GM19467 (cell line): ENCODE results near the gene MDH1.

ENCODE experiments used
- ATAC-seq: cut with Tn5 transposase; IDR thresholded peaks from one replicate; pipeline ENCODE4 v1.9.1; 2021; ENCODE audit warnings: mild to moderate bottlenecking, moderate library complexity; ENCODE audit not compliant: unreplicated experiment

Gene MDH1

DNA sequence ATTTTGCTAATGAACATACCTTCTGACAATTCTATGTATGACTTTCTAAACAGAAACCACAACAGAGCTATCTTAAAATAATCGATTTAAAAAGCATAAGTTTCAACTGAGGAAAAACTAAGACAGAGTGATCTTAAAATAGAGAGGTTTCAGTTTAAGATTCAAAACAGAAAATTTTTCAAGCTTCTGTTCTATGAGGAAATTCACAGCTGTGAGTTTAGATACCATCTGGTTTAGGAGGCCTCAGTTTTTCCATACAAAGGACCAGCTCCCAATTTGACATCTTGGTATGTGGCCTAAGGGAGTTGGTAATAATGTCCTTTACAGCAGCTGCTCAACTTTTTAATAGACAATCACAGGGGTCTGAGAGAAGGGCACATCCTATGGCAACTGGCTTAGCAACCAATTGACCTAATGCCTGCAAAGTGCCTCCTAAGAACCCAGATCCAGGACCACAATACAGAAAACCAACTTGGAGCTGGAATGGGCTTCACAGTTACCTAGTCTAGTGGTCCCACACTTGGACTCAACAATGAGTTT is 39.7 kb downstream of the MDH1 start:
- ATAC-seq: no peak

DNA sequence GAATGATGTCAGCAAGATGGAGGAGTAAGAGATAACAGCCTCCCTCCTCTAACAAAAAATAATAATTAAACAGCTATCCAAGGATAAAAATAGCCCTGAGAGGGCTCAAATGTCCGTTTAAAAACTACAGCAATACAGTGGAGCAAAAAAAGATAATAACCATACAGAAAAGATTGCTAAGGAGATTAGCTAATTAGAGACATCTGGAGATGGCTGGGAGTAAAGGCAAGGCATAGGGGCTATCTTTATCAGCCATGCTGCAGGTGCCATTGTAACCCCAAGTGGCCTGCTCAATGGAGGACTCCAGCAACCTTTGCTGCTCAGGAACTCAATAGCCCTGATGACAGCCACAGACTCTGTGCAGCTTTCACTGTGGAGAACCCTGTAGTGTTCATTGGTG is 42.7 kb downstream of the MDH1 start:
- ATAC-seq: no peak

DNA sequence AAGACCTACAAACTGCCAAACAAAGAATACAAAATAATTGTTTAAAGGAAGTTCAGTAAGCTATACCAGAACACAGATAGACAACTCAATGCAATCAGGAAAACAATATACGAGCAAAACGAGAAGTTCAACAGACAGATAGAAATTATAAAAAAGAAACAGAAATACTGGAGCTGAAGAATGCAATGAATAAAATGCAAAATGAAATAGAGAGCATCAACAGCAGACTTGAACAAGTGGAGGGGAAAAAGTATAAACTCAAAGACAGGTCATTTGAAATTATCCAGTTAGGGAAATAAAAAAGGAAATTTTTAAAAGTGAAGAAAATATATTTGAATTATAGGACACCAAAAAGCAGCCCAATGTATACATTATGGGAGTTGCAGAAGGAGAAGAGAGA is 43.6 kb downstream of the MDH1 start:
- no peak for ATAC-seq

DNA sequence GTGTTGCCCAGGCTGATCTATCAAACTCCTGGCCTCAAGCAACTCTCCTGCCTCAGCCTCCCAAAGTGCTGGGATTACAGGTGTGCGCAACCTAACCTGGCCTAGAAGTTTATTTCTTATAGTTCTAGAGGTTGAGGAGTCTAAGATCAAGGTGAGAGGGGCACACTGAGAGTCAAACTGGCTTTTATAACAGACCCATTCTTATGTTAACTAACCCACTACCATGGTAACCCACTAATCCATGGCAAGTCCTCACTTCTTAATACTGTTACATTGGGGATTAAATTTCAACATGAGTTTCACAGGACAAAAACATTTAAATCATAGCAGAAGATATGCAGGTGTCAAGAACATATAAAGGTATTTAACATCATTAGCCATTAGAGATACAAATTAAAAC is 50.6 kb downstream of the MDH1 start:
- ATAC-seq: no peak

DNA sequence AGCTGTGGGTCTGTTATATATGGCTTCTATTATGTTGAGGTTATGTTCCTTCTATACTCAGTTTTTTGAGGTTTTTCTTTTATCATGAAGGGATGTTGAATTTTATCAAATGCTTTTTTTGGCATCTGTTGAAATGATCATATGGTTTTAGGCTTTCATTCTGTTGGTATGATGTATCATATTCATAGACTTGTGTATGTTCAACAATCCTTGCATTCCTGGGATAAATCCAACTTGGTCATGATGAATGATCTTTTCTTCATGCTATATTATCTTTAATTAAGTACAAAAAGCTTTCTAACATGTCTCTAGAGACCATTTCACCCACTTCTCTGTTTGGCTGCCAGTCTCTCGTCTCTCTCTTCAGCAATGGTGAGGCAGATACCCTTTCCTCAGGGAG is 54.2 kb downstream of the MDH1 start:
- ATAC-seq: no peak

DNA sequence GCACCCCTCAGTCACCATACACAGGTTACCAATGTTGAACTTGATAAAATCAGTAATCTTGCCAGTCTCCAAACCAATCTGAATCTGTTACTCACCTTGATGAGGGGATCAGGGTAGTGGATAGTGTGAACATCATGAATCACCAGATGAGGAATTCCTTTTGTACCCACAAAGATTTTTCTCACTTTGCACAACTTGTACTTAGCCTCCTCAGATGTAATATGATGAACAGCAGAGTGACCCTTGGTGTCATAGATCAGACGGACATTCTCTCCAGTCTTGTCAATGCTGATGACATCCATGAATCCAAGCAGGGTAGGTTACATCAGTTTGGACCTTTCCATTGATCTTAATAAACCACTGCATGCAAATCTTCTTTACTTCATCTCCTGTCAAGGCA is 54.7 kb downstream of the MDH1 start:
- ATAC-seq: no peak

DNA sequence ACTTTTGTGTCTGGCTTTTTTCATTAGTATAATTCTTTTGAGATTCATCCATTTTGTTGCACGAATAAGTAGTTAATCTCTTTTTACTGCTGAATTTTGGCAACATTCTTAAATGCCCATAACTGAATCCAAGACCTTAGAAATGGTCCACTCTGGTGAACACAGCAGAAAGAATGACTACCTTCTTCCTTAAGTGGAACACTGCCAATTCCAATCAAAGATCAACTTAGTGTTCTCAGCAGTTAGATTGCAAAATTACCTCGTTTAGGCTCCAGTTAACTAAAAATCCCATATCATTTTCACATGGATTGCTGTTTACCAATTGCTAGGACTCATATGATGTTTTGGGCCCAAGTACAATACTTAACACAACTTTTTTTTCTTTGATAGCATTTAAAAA is 59.9 kb downstream of the MDH1 start:
- ATAC-seq: no peak

DNA sequence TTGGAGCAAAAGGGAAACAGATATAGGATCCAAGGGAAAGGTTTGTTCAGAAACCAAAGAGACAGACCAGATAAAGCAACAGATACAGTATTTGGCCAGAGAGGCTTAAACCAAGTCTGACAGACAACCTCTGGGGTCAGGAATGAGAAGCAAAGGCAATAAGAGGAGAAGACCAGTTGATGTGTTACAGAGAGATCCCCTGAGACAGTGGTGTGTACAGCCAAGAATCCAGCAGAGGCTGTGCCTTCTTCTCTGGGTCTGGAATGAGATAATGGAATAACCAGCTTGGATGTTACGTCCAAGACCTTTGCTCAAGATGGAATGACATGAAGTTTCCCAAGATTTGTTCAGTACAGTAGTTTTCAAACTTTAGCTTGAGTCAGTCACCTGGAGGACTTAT is 61.1 kb downstream of the MDH1 start:
- ATAC-seq: no peak

DNA sequence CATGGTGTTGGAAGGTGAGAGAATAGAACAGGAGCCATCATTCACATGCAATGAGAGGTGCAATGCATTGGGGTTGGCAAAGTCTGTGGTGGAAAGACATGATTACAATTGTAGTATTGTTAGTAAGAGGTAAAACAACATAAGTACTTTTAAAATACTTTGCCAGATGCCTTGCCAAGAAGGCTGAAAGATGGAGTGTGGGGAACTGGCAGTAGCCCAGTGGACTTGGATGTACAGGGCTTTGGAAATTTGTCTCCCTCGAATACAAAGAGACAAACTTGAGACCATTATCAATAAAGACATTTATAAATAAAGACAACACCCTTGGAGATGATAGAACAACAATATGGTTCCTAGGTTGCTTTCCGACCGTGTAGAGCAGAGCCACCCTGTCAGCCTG is 62.0 kb downstream of the MDH1 start:
- no peak for ATAC-seq

DNA sequence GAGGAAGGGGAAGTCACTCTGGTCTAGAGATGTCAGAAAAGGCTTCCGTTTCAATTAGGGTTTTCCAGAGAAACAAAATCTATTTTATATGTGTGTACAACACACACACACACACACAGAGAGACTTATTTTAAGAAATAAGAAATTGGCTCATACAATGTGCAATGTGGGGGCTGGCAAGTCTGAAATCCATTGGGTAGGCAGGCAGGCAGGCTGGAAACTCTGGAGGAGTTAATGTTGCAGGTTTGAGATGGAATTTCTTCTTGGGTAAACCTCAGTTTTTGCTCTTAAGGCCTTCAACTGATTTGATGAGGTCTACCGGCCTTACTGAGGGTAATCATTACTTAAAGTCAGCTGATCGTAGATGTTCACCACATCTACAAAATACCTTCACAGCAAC is 62.6 kb downstream of the MDH1 start:
- no peak for ATAC-seq

DNA sequence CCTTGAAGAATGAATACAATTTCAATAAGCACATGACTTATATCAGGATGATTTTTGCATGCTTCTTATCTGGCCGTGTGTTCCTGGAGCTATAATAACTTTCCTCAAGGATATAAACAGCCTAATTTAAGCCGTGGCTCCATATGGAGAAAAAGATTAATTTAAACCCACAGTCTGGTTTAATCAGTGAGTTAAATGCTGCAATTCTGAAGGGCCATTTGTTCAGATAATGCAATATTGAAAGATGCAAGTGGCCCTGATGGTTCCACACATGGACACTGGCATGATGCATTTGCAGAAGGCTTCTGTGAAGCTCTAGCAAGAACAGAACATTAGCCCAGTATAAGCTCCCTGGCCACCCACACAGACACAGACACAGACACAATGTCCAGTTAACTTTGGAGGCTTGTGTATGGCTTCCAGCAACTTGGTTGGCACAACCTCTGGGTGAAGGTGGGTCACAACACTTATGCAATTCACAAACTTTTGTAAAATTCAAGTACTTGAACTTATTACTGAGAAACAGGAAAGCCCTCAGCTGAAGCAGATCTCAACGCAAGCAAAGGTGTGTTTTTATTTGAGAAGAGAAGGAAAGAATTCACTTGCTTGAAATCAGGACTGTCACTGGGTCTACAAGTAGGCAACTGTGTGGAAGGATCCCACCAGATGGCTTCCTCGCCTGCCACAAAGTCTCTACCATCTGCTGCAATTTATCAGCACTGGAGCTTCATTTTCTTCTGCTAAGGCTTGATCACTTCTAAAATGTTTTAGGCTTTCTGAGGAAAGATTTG is 63.3 kb downstream of the MDH1 start:
- ATAC-seq: no peak

DNA sequence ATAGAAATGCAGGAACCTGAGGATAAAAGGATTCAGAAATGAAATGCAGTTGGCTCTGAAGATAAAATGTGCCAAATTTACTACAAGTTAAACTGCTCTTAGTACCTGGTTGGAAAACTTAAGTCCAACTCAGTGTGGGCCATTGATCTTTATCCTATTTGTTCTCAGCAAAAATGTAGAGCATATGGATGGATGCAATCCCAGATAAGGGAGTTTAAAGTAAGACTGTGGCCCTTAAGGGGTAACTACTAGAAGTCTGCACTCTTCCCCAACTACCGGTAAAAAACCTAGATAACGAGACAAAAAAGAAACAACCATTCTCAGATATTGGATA is 63.9 kb downstream of the MDH1 start:
- ATAC-seq: no peak

DNA sequence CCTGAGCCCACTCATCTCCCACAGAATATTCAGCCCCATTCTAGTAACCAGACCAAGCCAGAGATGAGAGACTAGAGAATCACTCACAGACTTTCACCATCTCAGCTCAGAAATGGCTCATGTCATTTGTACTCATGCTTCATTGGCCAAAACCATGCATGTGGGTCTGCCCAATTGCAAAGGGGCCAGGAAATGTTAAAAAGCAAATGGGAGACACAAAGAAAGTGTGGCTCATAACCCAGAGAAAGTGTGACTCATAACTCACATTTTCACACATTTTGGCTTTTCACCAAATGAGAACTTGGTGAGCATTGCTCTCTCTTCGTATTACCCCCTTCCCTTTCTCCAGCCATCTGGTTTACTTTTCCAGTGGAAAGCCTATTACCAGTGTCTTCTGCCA is 66.2 kb downstream of the MDH1 start:
- no peak for ATAC-seq
